Stimulated activated CD8-positive, alpha-beta memory T cell treated with anti-CD3 and anti-CD28 coated beads, Interleukin-7, amount 100 ng/mL, for 24 hours (primary cell): Measurements from ENCODE around the gene SIRPD.

ENCODE experiments used
- DNase-seq: peaks from one replicate; pipeline ENCODE4 v3.0.0-alpha.2; 2020; ENCODE audit warnings: low read depth

Gene SIRPD

DNA sequence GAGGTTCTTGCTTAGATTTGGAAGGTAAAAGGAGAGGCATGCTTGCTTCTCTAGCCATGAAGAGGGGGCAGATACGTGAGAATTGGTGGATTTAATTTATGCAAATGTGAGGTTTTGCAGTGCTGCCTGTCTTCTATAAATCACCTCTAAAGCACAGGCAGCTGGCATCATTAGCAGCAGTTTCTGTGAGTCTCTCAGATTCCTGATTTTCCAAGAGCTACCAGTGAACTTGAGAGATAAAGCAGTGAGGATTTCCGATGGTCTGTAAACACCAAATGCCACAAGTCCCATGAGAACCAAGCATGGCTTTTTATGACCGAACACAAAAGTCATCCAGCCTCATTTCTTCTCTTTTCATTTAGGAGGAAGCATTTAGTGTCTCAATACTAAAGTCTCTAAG lies 63.1 kb downstream of the SIRPD start:
- DNase-seq = no peak

GRCh38 chr20:1493536-1493935 lies 64.0 kb downstream of the SIRPD start:
- DNase-seq = no peak

- no peak for DNase-seq
Measured at GRCh38 chr20:1491860-1492642, 65.5 kb downstream of the SIRPD start.

DNA sequence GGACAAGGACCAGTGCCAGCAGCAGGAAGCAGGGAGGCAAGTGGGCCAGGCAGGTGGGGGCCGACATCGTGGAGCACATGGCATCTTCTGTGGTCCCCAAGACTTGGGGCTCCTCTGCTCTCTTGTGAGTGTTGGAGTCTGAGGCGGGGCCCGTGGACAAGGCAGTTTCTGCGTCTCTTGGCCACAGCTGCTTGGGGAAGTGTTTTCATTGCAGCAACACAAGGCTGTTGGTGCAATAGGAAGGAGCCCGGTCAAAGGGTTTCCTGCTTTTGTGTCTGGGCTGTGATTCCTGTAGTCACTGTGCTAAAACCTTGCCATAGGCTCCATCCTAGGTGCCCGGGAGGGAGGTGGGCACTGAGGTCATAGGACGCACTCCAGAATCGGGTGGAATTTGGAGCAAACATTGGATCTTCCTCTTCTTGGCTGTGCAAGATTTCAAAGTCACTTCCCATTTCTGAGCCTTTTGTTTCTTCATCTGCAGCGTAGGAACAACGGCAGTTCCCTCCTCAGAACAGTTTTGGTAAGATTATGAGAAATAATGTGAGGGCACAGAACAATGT lies 66.1 kb downstream of the SIRPD start, which contains the start of gene SIRPB2:
TSS of gene SIRPB2 (minus strand) at position 140 of the 560 bp plus-strand sequence. CDS start at position 79, 61 bp downstream.
- DNase-seq = no peak

DNA sequence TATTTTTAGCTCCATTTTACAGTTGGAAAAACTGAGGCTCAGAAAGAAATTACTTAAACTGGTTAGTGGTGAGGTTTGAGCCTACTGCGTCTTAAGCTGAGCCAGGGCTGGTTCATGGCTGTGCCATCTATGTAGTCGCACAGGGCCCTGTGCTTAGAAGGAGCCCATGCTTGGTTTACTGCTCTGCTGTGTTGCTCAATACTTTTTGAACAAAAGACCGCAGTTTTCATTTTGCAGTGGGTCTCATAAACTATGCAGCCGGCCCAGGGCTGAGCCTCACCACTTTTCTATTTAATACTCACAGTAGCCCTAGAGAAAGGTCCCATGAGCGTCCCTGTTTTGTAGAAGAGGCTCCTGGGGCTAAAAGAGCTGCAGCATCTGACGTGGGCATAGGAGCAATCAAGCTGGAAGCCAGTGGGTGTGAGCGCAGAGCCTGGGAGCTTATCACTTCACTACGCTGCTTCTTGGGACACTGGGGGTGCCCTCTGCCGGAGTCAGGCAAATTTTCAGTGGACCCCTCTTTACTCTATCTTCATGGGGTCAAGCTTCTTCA lies 66.8 kb downstream of the SIRPD start:
- DNase-seq = no peak

- no peak for DNase-seq
Measured at GRCh38 chr20:1489764-1490436, 67.6 kb downstream of the SIRPD start.

DNA sequence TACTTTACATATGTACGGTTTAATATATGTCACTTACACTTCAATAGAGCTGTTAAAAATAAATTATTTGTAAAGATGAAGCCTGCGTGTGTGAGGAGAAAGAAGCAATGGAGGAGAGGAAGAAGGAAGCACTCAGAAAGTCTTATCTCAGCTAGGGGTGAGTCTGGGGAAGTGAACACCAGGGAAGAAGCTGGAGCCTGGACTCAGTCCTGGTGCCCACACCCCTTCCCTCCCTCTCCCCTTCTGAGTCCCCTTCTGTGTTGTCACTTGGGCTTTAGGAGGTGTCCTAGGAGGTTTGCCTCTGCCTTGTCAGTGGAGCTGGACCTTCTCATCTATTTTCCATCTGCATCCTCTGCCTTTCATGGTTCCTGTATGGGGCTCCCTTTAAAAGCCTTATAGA lies 68.2 kb downstream of the SIRPD start:
- DNase-seq = no peak

DNA sequence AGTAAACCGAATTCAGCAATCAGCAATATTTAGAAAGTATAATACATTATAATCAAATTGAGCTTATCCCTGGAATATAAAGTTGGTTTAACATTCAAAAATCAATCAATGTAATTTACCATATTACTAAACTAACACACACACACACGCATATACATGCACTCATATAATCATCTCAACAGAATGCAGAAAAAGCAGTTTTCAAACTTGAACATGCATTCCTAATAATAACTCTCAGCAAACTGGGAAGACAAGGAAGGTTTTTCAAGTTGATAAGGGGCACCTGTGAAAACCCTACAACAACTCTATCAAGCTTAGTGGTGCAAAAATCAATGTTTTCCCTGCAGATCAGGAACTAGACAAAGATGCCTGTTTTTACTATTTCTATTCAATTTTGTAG lies 70.9 kb downstream of the SIRPD start:
- no peak for DNase-seq

DNA sequence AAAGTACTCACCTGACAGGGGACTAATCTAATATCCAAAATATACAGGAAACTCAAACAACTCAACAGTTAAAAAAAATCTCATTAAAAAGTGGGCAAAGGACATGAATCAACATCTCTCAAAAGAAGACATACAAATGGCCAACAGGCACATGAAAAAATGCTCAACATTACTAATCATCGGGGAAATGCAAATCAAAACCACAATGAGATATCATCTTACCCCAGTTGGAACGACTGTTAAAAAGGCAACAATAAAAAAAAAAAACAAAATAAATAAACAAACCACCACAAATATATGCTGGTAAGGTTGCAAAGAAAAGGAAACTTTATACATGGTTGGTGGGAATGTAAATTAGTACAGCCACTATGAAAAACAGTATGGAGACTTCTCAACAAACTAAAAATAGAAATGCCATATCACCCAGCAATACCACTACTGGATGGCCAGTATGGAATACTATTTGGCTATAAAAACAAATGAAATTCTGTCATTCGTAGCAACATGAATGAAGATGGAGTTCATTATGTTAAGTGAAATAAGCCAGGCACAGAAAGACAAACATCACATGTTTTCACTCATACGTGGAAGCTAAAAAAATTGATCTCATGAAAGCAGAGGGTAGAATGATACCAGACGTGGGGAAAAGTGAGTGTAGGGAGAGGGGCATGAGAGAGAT lies 72.9 kb downstream of the SIRPD start:
- DNase-seq = no peak
